GM23338 (cell line): Measurements from ENCODE around the gene IRX2.

ENCODE experiments used
- CREB1 ChIP-seq: fragments of 250-450 bp; sonication (Bioruptor Pico); IDR thresholded peaks from 2 replicates; pipeline ENCODE4 v1.5.0; 2020; ENCODE audit warnings: low read depth, mild to moderate bottlenecking, moderate library complexity
- EZH2 ChIP-seq: fragments of 200-600 bp; sonication (generic); IDR thresholded peaks from one replicate; pipeline ENCODE4 v1.8.0; 2017; ENCODE audit warnings: antibody characterized with exemption, mild to moderate bottlenecking, low read depth; ENCODE audit not compliant: unreplicated experiment
- EZH2phosphoT487 ChIP-seq: fragments of 200-600 bp; sonication (generic); IDR thresholded peaks from one replicate; pipeline ENCODE4 v1.8.1; 2018; ENCODE audit warnings: antibody characterized with exemption; ENCODE audit not compliant: unreplicated experiment
- JUNB ChIP-seq: IDR thresholded peaks from one replicate; pipeline ENCODE4 v1.6.1; 2016; ENCODE audit warnings: antibody characterized with exemption; ENCODE audit not compliant: unreplicated experiment
- NANOG ChIP-seq: IDR thresholded peaks from 2 replicates; pipeline ENCODE4 v1.6.1; 2016; ENCODE audit warnings: antibody characterized with exemption, borderline replicate concordance
- POLR2AphosphoS5 ChIP-seq: IDR thresholded peaks from 2 replicates; pipeline ENCODE4 v1.6.1; 2016; ENCODE audit warnings: antibody characterized with exemption, low read depth
- REST ChIP-seq: IDR thresholded peaks from one replicate; pipeline ENCODE4 v1.6.1; 2018; ENCODE audit warnings: antibody characterized with exemption; ENCODE audit not compliant: unreplicated experiment
- STAT1 ChIP-seq: IDR thresholded peaks from one replicate; pipeline ENCODE4 v1.6.1; 2016; ENCODE audit warnings: antibody characterized with exemption; ENCODE audit not compliant: unreplicated experiment
- ZNF331 ChIP-seq: fragments of 250-450 bp; sonication (Bioruptor Pico); IDR thresholded peaks from 2 replicates; pipeline ENCODE4 v1.5.0; 2020; ENCODE audit warnings: low read depth, mild to moderate bottlenecking, moderate library complexity
- ZNF462 ChIP-seq: fragments of 250-450 bp; sonication (Bioruptor Pico); IDR thresholded peaks from 2 replicates; pipeline ENCODE4 v1.5.0; 2020; ENCODE audit warnings: mild to moderate bottlenecking, moderate library complexity
- TF ChIP-seq, protein P1 (sequence below), 2 experiments: fragments of 200-600 bp in 1 of 2; sonication (generic) in 1 of 2; conservative IDR thresholded peaks; 2 replicates each; pipeline versions ENCODE4 v1.5.1 to v1.6.1; 2016 to 2017; ENCODE audit warnings: antibody characterized with exemption in 2 of 2, low read depth in 2 of 2, mild to moderate bottlenecking in 2 of 2, moderate library complexity in 1 of 2
- TF ChIP-seq, protein P2 (sequence below): IDR thresholded peaks from 2 replicates; pipeline ENCODE4 v1.6.1; 2016; ENCODE audit warnings: antibody characterized with exemption

- TF ChIP-seq EZH2 (no peak), STAT1 (no peak), REST (no peak), POLR2AphosphoS5 (no peak), EZH2phosphoT487 (no peak), ZNF462 (CRISPR knock-in tag) (no peak), CREB1 (no peak), ZNF331 (CRISPR knock-in tag) (no peak), JUNB (no peak), NANOG (no peak)
- TF ChIP-seq, protein P1, sequence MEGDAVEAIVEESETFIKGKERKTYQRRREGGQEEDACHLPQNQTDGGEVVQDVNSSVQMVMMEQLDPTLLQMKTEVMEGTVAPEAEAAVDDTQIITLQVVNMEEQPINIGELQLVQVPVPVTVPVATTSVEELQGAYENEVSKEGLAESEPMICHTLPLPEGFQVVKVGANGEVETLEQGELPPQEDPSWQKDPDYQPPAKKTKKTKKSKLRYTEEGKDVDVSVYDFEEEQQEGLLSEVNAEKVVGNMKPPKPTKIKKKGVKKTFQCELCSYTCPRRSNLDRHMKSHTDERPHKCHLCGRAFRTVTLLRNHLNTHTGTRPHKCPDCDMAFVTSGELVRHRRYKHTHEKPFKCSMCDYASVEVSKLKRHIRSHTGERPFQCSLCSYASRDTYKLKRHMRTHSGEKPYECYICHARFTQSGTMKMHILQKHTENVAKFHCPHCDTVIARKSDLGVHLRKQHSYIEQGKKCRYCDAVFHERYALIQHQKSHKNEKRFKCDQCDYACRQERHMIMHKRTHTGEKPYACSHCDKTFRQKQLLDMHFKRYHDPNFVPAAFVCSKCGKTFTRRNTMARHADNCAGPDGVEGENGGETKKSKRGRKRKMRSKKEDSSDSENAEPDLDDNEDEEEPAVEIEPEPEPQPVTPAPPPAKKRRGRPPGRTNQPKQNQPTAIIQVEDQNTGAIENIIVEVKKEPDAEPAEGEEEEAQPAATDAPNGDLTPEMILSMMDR (conservative IDR thresholded peaks at IDR 0.05; ENCODE audit: low read depth in 2 of 2), result no peak
- TF ChIP-seq, protein P2, sequence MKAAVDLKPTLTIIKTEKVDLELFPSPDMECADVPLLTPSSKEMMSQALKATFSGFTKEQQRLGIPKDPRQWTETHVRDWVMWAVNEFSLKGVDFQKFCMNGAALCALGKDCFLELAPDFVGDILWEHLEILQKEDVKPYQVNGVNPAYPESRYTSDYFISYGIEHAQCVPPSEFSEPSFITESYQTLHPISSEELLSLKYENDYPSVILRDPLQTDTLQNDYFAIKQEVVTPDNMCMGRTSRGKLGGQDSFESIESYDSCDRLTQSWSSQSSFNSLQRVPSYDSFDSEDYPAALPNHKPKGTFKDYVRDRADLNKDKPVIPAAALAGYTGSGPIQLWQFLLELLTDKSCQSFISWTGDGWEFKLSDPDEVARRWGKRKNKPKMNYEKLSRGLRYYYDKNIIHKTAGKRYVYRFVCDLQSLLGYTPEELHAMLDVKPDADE, result no peak
These were observed 25.3 kb downstream of the IRX2 start for GRCh38 chr5:2725980-2726765.
